Gastroesophageal sphincter (tissue), 4 donors: ENCODE measurements around the gene FANCG. TPM values are rescaled to one million over a fixed set of nuclear protein-coding genes. Genes with fewer than 3 reads are reported as not detected.

ENCODE experiments used
- ATAC-seq: fragments of 150-250 bp; one replicate; pipeline ENCODE4 v1.9.1; 2016; ENCODE audit warnings: mild to moderate bottlenecking, moderate library complexity
- H3K27ac ChIP-seq, 4 donors: fragments of 200-600 bp; sonication (generic) in 3 of 4; 1 replicate in 3 of 4; 2 replicates in 1 of 4; pipeline ENCODE4 v1.5.1; 2016 to 2019
- H3K27me3 ChIP-seq: fragments of 200-600 bp; sonication (generic); one replicate; pipeline ENCODE4 v1.5.1; 2019
- H3K36me3 ChIP-seq, 2 donors: fragments of 200-600 bp; sonication (generic); one replicate each; pipeline ENCODE4 v1.5.1; 2019; ENCODE audit warnings: control low read depth in 1 of 2
- H3K4me1 ChIP-seq, 3 donors: fragments of 200-600 bp; sonication (generic); 1 replicate in 2 of 3; 2 replicates in 1 of 3; pipeline ENCODE4 v1.5.1; 2016 to 2019; ENCODE audit warnings: control low read depth in 2 of 3
- H3K4me3 ChIP-seq, 2 donors: fragments of 200-600 bp; sonication (generic); one replicate each; pipeline ENCODE4 v1.5.1; 2019; ENCODE audit warnings: mild to moderate bottlenecking in 1 of 2, moderate library complexity in 1 of 2
- H3K9me3 ChIP-seq, 3 donors: fragments of 200-600 bp; sonication (generic); one replicate each; pipeline ENCODE4 v1.5.1; 2017 to 2019; ENCODE audit warnings: control low read depth in 2 of 3
- EP300 ChIP-seq: sonication (generic); formaldehyde crosslinking; IDR thresholded peaks from one replicate; pipeline ENCODE4 v1.6.1; 2017; ENCODE audit warnings: antibody characterized with exemption, mild to moderate bottlenecking
- POLR2A ChIP-seq, 2 donors: fragments of 450-650 bp; IDR thresholded peaks; one replicate each; pipeline ENCODE4 v1.6.1; 2017; ENCODE audit warnings: antibody characterized with exemption in 2 of 2, mild to moderate bottlenecking in 2 of 2, moderate library complexity in 1 of 2
- POLR2AphosphoS5 ChIP-seq: sonication (generic); formaldehyde crosslinking; IDR thresholded peaks from one replicate; pipeline ENCODE4 v1.6.1; 2017; ENCODE audit warnings: antibody characterized with exemption
- WGBS, 2 donors: methylation state at CpG; one replicate each; pipeline ENCODE4 v1.1.5; 2018; ENCODE audit warnings: low coverage in 1 of 2; 5-methylcytosine and 5-hydroxymethylcytosine counted together
- total RNA-seq, 4 donors: library from RNA; depleted of rRNA; stranded (reverse); fragments of >200 nt; gene quantifications; one replicate each; pipeline ENCODE4 v1.1.0, GENCODE V29; 2016
- TF ChIP-seq, protein P1 (sequence below), 4 experiments: fragments of 200-600 bp in 2 of 4; fragments of 450-650 bp in 2 of 4; sonication (generic) in 1 of 4; IDR thresholded peaks; one replicate each; pipeline ENCODE4 v1.5.1; 2017 to 2019; ENCODE audit warnings: antibody characterized with exemption in 4 of 4, mild to moderate bottlenecking in 2 of 4, moderate library complexity in 2 of 4

Gene FANCG
- total RNA-seq, 4 donors from 2014 or later, result 3.0 to 7.2 (median 5.1) TPM

DNA sequence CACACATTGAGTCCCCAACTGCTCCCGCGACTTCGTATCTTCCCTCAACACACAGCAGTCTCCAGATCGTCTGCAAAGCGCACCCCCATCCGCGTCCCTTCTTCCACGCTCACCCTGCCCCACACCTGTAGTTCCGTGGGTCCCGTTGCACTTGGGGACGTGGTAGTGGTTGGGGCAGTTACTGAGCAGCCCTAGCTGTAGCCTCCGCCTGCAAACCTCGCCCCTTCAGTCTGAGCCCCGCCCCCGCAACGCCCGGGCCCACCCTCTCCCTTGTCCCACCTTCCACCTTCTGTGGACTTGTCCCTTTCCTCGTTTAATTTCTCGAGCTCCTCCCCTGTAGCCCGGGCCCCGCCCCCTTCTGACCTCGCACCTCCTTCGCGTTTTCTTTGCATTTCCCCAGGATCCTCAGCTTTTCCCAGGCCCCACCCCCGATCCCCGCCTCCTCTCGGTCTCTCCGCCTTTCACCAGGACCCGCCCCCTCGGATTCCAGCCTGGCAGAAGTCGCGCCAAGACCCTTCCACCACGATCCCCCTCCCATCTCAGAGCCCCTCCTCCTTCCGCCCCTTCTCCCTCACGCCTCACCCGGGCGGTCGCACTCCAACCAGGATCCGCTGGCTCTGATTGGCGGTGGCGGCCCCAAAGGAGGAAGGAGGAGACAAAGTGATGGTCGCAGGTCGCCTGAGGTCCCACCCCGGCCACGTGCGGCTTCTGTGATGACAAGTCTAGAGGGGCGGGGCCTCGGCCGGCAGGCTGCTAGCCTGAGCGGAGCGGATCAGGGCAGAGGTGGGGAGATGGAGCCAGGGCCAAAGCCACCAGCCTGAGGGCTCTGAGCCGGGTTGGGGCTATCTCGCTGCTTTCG, 36.2 kb upstream of the FANCG start, which contains the start of gene ATOSB:
Gene ATOSB (minus strand): TSS at position 183 of the 859 bp plus-strand sequence. CDS start 7,588 bp downstream, outside the sequence.
- no peak for TF ChIP-seq EP300
- TF ChIP-seq POLR2AphosphoS5, result peak; percentile 44
- peak in 1 of 2 donors; percentile 23 for TF ChIP-seq POLR2A (IDR thresholded peaks at IDR 0.05)
- Histone ChIP-seq H3K9me3 (no peaks in the 10 kb centered on the region), H3K4me1 (peaks cover 10 to 58% (median 30%) of the 10 kb centered on the region in 3 donors), H3K27ac (peak within 1 kb of the TSS; percentile 55 to 96 (median 91)), H3K36me3 (no peaks in the 10 kb centered on the region), H3K27me3 (no peaks in the 10 kb centered on the region), H3K4me3 (peak within 1 kb of the TSS; percentile 43 to 64)
- WGBS, 2 donors, result 0% methylated on average over 25 to 27 of the region's 54 CpGs
- ATAC-seq, result peak; percentile 73

DNA sequence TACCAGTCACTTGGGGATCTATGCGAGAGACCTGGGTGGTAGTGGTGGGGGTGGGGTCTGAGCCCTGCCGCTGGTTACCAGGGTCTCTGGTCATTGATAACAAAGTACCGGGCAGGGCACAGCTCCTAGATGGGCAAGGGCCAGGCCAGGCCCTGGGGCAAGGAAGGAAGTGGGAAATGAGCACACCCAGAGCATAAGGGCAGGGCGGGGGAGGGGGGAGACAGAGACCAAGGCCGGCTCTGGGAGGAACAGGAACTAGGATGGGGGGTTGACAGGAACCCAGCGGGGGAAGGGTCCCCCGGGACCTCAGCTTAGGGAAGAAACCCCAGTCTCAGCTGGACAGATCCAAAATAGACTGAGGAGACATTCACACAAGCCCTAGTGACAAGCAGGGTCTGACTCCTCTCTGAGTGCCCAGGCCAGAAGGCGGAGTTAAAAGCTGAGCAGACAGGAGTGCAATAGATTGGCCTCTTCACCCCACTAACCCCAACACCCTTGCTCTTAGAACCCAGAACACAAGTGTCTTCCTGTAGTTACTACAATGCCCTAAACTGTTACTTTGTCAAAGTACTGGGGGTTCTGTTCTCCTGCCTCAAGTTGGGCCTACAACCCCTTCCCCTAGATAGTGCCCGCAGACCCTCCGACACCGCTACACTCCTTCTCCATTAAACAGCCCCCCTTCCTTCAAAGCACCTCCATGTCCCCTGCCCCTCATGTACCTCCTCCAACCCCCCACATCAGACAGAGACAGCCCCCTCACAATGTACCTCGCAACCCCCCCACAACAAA, 35.3 kb upstream of the FANCG start:
- Histone ChIP-seq H3K4me1 (peaks cover 10 to 67% (median 39%) of the 10 kb centered on the region in 3 donors), H3K9me3 (no peaks in the 10 kb centered on the region), H3K36me3 (no peaks in the 10 kb centered on the region), H3K4me3 (peak overlapping the region; percentile 43 to 64), H3K27me3 (no peaks in the 10 kb centered on the region), H3K27ac (peak overlapping the region; percentile 55 to 96 (median 91))
- no peak for ATAC-seq
- 9 to 18% methylated on average over 9 to 10 of the region's 12 CpGs for WGBS, 2 donors
- TF ChIP-seq, protein P1, sequence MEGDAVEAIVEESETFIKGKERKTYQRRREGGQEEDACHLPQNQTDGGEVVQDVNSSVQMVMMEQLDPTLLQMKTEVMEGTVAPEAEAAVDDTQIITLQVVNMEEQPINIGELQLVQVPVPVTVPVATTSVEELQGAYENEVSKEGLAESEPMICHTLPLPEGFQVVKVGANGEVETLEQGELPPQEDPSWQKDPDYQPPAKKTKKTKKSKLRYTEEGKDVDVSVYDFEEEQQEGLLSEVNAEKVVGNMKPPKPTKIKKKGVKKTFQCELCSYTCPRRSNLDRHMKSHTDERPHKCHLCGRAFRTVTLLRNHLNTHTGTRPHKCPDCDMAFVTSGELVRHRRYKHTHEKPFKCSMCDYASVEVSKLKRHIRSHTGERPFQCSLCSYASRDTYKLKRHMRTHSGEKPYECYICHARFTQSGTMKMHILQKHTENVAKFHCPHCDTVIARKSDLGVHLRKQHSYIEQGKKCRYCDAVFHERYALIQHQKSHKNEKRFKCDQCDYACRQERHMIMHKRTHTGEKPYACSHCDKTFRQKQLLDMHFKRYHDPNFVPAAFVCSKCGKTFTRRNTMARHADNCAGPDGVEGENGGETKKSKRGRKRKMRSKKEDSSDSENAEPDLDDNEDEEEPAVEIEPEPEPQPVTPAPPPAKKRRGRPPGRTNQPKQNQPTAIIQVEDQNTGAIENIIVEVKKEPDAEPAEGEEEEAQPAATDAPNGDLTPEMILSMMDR (IDR thresholded peaks at IDR 0.05), result no peak
- TF ChIP-seq POLR2AphosphoS5 (no peak), POLR2A (IDR thresholded peaks at IDR 0.05) (no peak), EP300 (no peak)

DNA sequence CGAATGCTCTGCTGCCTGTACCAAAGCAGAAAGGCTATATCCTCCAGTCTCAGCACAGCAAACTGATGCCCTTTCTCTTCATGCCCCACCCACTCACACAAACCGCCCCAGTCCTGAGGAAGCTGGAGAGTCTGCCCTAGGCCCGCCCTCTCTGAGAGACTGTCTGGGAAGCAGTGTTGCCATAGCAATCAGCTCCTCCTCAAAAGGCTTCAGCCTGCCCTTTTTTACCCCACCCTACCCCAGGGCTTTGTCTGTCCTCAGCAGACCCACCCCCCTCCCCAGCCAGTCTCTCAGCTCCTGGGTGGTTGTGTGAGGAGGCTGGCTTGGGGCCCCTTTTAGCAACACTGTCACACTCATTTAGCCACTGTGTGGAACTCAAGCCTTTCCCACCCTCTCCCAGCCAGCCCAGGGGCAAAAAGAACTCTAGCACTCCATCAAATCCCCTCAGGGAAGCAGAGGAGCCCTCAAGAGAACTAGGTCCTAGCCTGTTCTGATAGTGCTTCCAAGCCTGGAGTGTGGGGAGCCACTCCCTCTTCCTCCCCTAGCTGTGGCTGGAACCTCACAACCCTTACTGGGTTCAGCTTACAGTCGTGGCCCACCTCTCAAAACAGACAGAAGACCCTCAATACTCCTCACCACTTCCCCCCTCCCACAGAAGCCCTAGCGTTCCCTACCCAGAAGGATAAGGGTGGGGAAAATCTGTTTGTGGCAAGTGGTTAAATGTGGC, 34.5 kb upstream of the FANCG start:
- peak overlapping the region; percentile 55 to 96 (median 91) for H3K27ac ChIP-seq
- H3K4me1 ChIP-seq, result peaks cover 10 to 74% (median 39%) of the 10 kb centered on the region in 3 donors
- peak overlapping the region; percentile 43 to 64 for H3K4me3 ChIP-seq
- peak; percentile 24 for ATAC-seq
- 0% methylated on average over 1 of the region's 5 CpGs for WGBS, 2 donors
- no peaks in the 10 kb centered on the region for H3K36me3 ChIP-seq
- no peaks in the 10 kb centered on the region for H3K9me3 ChIP-seq
- TF ChIP-seq POLR2AphosphoS5 (no peak), POLR2A (IDR thresholded peaks at IDR 0.05) (no peak), EP300 (no peak)
- TF ChIP-seq, protein P1 (IDR thresholded peaks at IDR 0.05), result no peak
- no peaks in the 10 kb centered on the region for H3K27me3 ChIP-seq

DNA sequence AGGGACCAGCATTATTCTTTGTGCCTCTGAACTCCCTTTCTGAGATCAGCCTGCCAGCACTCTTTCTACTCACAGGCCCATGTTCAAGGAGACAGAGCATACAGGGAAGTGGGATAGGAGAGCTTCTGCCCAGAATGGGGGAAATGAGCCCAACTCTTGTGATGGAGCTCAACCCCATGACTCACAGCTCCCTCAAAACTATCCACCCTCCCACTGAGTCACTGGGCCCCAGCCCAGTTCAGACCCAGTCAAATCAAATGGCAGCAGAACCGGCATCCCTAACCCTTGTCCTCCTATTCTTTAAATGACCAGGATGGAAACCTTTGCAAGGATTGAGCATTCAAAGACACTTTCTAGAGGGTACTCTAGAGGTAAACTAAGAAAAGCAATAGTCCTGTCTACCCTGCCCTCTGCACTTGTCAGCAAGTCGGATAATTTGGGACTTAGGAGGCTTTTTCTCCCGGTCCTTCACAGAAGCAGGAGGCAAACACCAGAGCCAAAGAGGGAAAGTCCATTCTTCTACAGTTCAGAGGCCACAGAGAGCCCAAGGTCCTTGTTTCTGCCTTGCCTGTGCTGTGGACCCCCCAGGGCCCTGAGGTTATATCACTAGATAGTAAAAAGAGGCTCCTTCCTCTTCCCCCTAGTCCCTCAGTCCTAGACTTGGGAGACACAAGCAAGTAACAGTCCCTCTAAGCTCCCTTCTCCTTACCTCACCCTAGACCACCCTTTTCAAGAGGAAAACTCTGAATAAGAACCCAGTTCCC, 32.7 kb upstream of the FANCG start:
- WGBS, 2 donors, result 59 to 60% methylated on average over 2 to 3 of the region's 3 CpGs
- ATAC-seq, result no peak
- peak overlapping the region; percentile 78 to 96 (median 88) for H3K27ac ChIP-seq
- peaks cover 0 to 14% of the 10 kb centered on the region in 2 donors for H3K36me3 ChIP-seq
- peaks cover 10 to 76% (median 39%) of the 10 kb centered on the region in 3 donors for H3K4me1 ChIP-seq
- H3K27me3 ChIP-seq, result no peaks in the 10 kb centered on the region
- peak overlapping the region in 1 of 2 donors; percentile 88 for H3K4me3 ChIP-seq
- TF ChIP-seq, protein P1 (IDR thresholded peaks at IDR 0.05), result no peak
- peak; percentile 13 for TF ChIP-seq POLR2AphosphoS5
- H3K9me3 ChIP-seq, result no peaks in the 10 kb centered on the region
